Right lung (tissue), 5 donors: ENCODE measurements around the gene TNFRSF25. TPM values are rescaled to one million over a fixed set of nuclear protein-coding genes. Genes with fewer than 3 reads are reported as not detected.
"Not testable (repeated sequence)": the region's sequence is repeated elsewhere in the genome, so short reads cannot be mapped to it uniquely, and the experiment has no call there.

ENCODE experiments used
- DNase-seq, 2 donors: peaks; one replicate each; pipeline ENCODE4 v3.0.0-alpha.2; 2013
- polyA plus RNA-seq, 5 donors: library from polyadenylated mRNA; unstranded; fragments of 120-200 nt; gene quantifications; one replicate each; pipeline versions ENCODE4 v1.2.1 to v1.2.3, GENCODE V29; 2013; ENCODE audit warnings: inconsistent platforms in 1 of 5, low replicate concordance in 1 of 5; ENCODE audit not compliant: insufficient read length in 5 of 5, insufficient read depth in 1 of 5

Gene TNFRSF25
- polyA plus RNA-seq, 5 donors: 16.5 to 32.9 (median 27.1) TPM

- no peak for DNase-seq
Observed at GRCh38 chr1:6435547-6435946, 30.4 kb downstream of the TNFRSF25 start.

GRCh38 chr1:6435129-6435528 lies 30.8 kb downstream of the TNFRSF25 start:
- no peak for DNase-seq

GRCh38 chr1:6434186-6434585 lies 31.8 kb downstream of the TNFRSF25 start:
- no peak for DNase-seq

- not testable (repeated sequence) for DNase-seq
Observed at GRCh38 chr1:6431645-6432579, 34.1 kb downstream of the TNFRSF25 start.

- not testable (repeated sequence) for DNase-seq
Observed at GRCh38 chr1:6429660-6430411, 36.1 kb downstream of the TNFRSF25 start.

- not testable (repeated sequence) for DNase-seq
Observed at GRCh38 chr1:6428453-6428852, 37.5 kb downstream of the TNFRSF25 start.

GRCh38 chr1:6427441-6428390 lies 38.3 kb downstream of the TNFRSF25 start:
- no peak for DNase-seq

GRCh38 chr1:6426972-6427350 lies 39.0 kb downstream of the TNFRSF25 start:
- no peak for DNase-seq

- DNase-seq: no peak
Observed at GRCh38 chr1:6426277-6426971, 39.5 kb downstream of the TNFRSF25 start.

- no peak for DNase-seq
Observed at GRCh38 chr1:6425658-6426057, 40.3 kb downstream of the TNFRSF25 start.

- DNase-seq: no peak
Observed at GRCh38 chr1:6424619-6425593, 41.1 kb downstream of the TNFRSF25 start, which contains the start of gene ESPN. TSS of gene ESPN (plus strand) at chr1:6424776. CDS start at chr1:6424956, 180 bp downstream.

- no peak for DNase-seq
Observed at GRCh38 chr1:6424000-6424565, 41.9 kb downstream of the TNFRSF25 start.

GRCh38 chr1:6423321-6423999 lies 42.5 kb downstream of the TNFRSF25 start:
- DNase-seq: peak in 1 of 2 donors; percentile 17

GRCh38 chr1:6421266-6421665 lies 44.7 kb downstream of the TNFRSF25 start:
- no peak for DNase-seq

- no peak for DNase-seq
Observed at GRCh38 chr1:6420454-6421042, 45.4 kb downstream of the TNFRSF25 start.

- DNase-seq: no peak
Observed at GRCh38 chr1:6419804-6420453, 46.0 kb downstream of the TNFRSF25 start, which contains the start of gene HES2. TSS of gene HES2 (minus strand) at chr1:6419919. CDS start at chr1:6419820, 99 bp downstream.

GRCh38 chr1:6419397-6419803 lies 46.6 kb downstream of the TNFRSF25 start:
- DNase-seq: no peak
